NOMO-1 (cell line): ENCODE results near the gene ATP12A.

Source experiments
- DNase-seq, 2 experiments: peaks; one replicate each; lab custom pipeline; 2025; ENCODE audit not compliant: unreplicated experiment in 2 of 2; lab: John Stamatoyannopoulos, UW

The ATP12A gene

GRCh38 chr13:24662195-24663088, 17.8 kb upstream of the ATP12A start:
- no peak for DNase-seq

GRCh38 chr13:24663089-24663395, 17.2 kb upstream of the ATP12A start:
- DNase-seq, result no peak

- DNase-seq, result no peak
Measured at GRCh38 chr13:24663586-24663985, 16.6 kb upstream of the ATP12A start.

- DNase-seq, result no peak
Measured at GRCh38 chr13:24664726-24665409, 15.3 kb upstream of the ATP12A start.

- DNase-seq, result no peak
Measured at GRCh38 chr13:24668511-24668910, 11.7 kb upstream of the ATP12A start.

GRCh38 chr13:24668955-24669582, 11.1 kb upstream of the ATP12A start:
- DNase-seq, result no peak

GRCh38 chr13:24670174-24670573, 10.0 kb upstream of the ATP12A start:
- DNase-seq, result no peak

- DNase-seq, result peak; percentile 50 to 54
Measured at GRCh38 chr13:24670961-24671381, 9.2 kb upstream of the ATP12A start.

GRCh38 chr13:24671386-24672113, 8.7 kb upstream of the ATP12A start:
- DNase-seq, result peak in 1 of 2 experiments; percentile 48

GRCh38 chr13:24672141-24673132, 7.8 kb upstream of the ATP12A start:
- DNase-seq, result peak in 1 of 2 experiments; percentile 45

- DNase-seq, result no peak
Measured at GRCh38 chr13:24675806-24676570, 4.2 kb upstream of the ATP12A start.

- DNase-seq, result no peak
Measured at GRCh38 chr13:24678151-24678550, 2.1 kb upstream of the ATP12A start.

- no peak for DNase-seq
Measured at GRCh38 chr13:24679686-24680085, 522 bp upstream of the ATP12A start.

- no peak for DNase-seq
Measured at GRCh38 chr13:24680921-24681604, 855 bp downstream of the ATP12A start.

- DNase-seq, result no peak
Measured at GRCh38 chr13:24681930-24682329, 1.7 kb downstream of the ATP12A start.

- DNase-seq, result no peak
Measured at GRCh38 chr13:24682353-24682752, 2.1 kb downstream of the ATP12A start.

- no peak for DNase-seq
Measured at GRCh38 chr13:24683351-24683750, 3.1 kb downstream of the ATP12A start.

- peak; percentile 40 to 60 for DNase-seq
Measured at GRCh38 chr13:24683838-24684599, 3.8 kb downstream of the ATP12A start.
